ENCODE data around the gene ATP1B2.

Gene ATP1B2

DNA sequence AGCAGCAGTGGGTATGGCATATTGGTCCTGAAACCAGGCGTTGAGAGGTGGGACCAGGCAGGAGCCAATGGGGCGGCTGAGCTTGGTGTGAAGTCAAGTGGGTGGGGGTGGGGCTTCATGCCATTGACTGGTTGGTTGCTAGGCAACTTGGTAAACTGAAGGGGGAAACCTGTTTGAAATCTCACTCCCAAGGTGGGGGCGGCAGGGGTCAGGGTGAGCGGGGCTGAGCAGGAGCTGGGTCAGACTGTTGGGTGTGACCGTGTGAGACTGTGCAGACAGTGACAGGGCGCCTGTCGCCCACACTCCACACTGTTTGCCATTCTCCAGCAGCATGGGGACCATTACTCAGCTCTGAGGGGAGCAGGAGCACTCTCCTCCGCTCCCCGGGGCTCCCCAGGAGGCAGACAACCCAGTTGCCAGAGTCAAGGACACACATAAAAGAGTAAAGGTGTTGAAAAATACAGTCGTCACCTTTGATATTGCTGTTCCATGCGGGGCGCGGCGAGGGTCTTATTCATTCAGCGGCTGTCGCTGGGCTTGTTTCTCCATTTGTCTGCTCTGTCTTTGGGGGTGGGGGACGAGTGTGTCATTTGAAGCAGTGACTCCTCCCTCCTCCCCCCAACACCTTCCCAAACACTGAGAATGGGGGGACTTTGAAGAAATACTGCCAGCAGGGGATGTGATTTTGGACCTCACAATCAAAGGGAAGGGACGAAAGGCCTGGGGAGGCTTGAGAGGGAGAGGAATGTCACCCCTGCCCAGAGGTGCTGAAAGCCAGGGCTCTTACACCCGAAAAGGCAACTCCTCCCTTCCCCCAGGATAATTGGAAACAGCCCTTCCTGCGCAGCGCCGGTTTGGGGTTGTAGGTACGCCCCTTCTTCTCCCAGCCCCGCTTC lies 53.1 kb downstream of the ATP1B2 start:
- TF ChIP-seq, protein P1, sequence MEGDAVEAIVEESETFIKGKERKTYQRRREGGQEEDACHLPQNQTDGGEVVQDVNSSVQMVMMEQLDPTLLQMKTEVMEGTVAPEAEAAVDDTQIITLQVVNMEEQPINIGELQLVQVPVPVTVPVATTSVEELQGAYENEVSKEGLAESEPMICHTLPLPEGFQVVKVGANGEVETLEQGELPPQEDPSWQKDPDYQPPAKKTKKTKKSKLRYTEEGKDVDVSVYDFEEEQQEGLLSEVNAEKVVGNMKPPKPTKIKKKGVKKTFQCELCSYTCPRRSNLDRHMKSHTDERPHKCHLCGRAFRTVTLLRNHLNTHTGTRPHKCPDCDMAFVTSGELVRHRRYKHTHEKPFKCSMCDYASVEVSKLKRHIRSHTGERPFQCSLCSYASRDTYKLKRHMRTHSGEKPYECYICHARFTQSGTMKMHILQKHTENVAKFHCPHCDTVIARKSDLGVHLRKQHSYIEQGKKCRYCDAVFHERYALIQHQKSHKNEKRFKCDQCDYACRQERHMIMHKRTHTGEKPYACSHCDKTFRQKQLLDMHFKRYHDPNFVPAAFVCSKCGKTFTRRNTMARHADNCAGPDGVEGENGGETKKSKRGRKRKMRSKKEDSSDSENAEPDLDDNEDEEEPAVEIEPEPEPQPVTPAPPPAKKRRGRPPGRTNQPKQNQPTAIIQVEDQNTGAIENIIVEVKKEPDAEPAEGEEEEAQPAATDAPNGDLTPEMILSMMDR (IDR thresholded peaks at IDR 0.05; ENCODE audit: low read depth, low read length, missing control alignments), result no peak

DNA sequence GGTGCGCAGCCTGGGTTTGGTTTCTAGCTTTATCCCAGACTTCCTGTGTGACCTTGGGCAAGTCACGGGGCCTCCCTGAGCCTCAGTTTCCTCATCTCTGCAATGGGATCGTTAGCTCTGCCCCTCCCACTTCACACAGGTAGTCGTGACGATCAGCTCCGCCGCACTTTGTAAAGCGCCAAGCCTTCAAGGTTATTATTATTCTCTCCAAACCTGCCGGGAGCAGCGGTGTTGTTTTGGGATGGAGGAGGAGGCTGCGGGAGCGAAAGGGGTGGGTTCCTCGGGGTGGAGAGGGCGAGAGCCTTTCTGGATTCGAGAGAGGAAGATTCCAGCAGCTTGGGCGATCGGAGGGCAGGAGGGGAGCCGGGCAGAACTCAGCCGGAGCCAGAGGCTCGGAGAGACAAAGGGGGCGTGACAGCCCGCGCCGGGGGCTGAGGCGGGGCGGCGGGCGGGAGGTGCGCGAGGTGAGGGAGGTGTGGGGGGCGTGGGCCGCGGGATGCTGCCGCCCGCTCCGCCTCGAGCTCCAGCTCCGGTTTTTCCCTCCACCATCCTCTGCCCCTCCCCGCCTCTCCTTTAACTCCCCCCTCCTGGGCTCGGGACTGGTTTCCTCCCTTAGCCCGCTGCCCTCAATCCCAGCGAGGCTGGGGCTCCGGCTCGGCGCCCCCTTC lies 54.0 kb downstream of the ATP1B2 start, which contains the start of gene EFNB3:
Gene EFNB3 (plus strand): TSS at position 602 of the 668 bp plus-strand sequence. CDS start 397 bp downstream, outside the sequence.
- no peak for DNase-seq (ENCODE audit: low read depth)
- H3K4me3 ChIP-seq (ENCODE audit: low read depth, low read length), result no peak within 1 kb of the TSS
- TF ChIP-seq, protein P1 (IDR thresholded peaks at IDR 0.05; ENCODE audit: low read depth, low read length, missing control alignments), result no peak

More for the DNA sequence above, 53.1 kb downstream of the ATP1B2 start:
- DNase-seq (ENCODE audit: low read depth), result no peak
- no peak overlapping the region for H3K4me3 ChIP-seq (ENCODE audit: low read depth, low read length)

DNA sequence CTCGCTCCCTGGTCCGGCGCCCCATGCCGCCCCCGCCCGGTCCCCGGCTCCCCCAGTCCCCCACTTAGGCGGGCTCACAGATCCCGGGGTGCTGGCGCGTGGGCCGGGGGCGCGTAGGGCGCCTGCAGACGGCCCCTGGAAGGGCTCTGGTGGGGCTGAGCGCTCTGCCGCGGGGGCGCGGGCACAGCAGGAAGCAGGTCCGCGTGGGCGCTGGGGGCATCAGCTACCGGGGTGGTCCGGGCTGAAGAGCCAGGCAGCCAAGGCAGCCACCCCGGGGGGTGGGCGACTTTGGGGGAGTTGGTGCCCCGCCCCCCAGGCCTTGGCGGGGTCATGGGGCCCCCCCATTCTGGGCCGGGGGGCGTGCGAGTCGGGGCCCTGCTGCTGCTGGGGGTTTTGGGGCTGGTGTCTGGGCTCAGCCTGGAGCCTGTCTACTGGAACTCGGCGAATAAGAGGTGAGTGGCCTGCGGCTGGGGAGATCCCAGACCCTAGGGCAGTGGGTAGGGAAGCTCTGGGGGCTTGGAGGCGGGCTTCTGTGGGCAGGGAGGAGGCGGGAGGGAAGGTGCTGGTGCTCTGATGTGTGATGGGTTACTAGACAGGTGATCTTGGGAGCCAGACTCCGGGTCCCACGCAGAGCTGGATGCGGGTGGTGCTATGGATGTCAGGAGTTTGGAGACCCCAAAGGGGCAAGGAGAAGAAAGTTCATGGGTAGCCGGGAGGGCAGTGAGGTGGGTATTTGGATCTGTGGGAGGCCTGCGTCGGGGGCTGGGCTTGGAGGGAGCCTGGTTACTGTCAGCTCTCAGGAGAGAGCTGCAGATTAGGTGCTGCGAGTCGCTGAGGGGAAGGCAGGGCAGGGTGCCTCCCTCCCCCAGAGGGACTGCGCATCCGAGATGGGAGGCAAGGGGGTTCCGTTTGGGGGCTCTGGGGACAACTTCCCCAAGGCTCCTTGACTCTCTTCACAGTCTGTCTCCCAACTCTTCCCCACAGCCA lies 54.8 kb downstream of the ATP1B2 start:
- no peak for DNase-seq (ENCODE audit: low read depth)
- TF ChIP-seq, protein P1 (IDR thresholded peaks at IDR 0.05; ENCODE audit: low read depth, low read length, missing control alignments), result no peak
- no peak overlapping the region for H3K4me3 ChIP-seq (ENCODE audit: low read depth, low read length)

DNA sequence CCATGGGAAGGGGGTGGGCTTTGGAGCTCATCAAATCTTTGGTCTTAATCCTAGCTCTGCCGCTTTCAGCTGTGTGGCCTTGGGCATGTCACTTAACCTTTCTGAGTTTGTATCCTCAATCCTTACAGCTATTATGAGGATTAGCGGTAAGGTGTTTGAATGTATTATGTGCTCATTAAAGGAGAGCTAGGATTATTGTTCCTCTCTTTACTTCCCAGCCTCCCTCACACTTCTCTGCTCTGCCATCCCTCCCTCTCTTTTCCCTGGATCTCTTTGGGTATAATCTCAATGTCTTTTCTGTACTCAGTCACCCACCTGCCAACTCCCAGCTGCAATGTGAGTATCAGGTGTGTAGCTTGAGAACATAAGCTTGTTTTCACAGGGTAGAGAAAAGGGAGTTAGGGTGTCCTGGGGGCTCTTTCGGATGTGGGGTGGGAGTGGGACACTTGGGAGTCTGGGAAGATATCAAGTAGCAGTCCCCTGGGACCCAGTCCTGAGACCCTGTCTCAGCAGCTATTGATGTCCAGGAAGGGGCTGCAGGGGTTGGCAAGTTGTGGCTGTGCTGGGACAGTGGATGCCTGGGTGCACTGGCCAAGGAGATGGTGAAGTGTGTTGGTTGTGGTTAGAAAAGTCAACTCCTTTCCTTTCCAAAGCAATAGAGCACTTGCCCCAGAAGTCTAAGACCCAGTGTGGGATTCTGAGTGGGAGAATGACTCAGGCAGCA lies 56.1 kb downstream of the ATP1B2 start:
- TF ChIP-seq, protein P1 (IDR thresholded peaks at IDR 0.05; ENCODE audit: low read depth, low read length, missing control alignments), result no peak
- H3K4me3 ChIP-seq (ENCODE audit: low read depth, low read length), result no peak overlapping the region
- no peak for DNase-seq (ENCODE audit: low read depth)

Data from GM12864 (cell line).